ENCODE results near the gene RHBDL2. TPM values are rescaled to one million over a fixed set of nuclear protein-coding genes. Genes with fewer than 3 reads are reported as not detected.

The RHBDL2 gene
- total RNA-seq, 1 experiment from 2014 or later: not detected

- no peak for TF ChIP-seq CEBPB (IDR thresholded peaks at IDR 0.05; ENCODE audit: low read depth)
- TF ChIP-seq RAD21 (IDR thresholded peaks at IDR 0.05; ENCODE audit: low read depth): no peak
- no peak for TF ChIP-seq ELF1 (IDR thresholded peaks at IDR 0.05; ENCODE audit: borderline replicate concordance, low read depth)
- RAD21 ChIA-PET (ENCODE audit: low non-redundant PET in 1 of 2, low total read pairs in 2 of 2, uncharacterized antibody in 2 of 2, unreplicated experiment in 2 of 2): no interaction called here
- CTCF ChIA-PET: no interaction called here
- POLR2A ChIA-PET: no interaction called here
- no TSS peak for BruUV-seq (replicated peaks)
- Histone ChIP-seq H3K4me3 (replicated peaks in 1 of 2; ENCODE audit: low read depth in 1 of 2, low read length in 2 of 2) (no peak overlapping the region), H3K79me2 (ENCODE audit: insufficient read depth, low read length) (peaks cover 19% of the 10 kb centered on the region), H4K20me1 (ENCODE audit: insufficient read depth) (no peaks in the 10 kb centered on the region), H3K4me1 (ENCODE audit: control insufficient read depth in 1 of 2, insufficient read depth in 2 of 2, low read length in 2 of 2) (peaks cover 10 to 15% of the 10 kb centered on the region in 2 experiments; a peak in 3 of 4 replicates), H3K9me2 (ENCODE audit: insufficient read depth) (no peaks in the 10 kb centered on the region), H2AFZ (ENCODE audit: low read depth, low read length, poor library complexity, severe bottlenecking) (no peak overlapping the region), H3K4me2 (ENCODE audit: low read length) (no peak overlapping the region), H3K9me3 (ENCODE audit: control insufficient read depth in 1 of 2, insufficient read depth in 1 of 2, low read depth in 1 of 2, low read length in 2 of 2) (no peaks in the 10 kb centered on the region), H3K27me3 (ENCODE audit: insufficient read depth, low read length) (no peaks in the 10 kb centered on the region), H3K9ac (ENCODE audit: low read length) (no peak overlapping the region), H3K36me3 (ENCODE audit: control insufficient read depth in 1 of 2, insufficient read depth in 2 of 2, low read length in 2 of 2) (peaks cover 0 to 6% of the 10 kb centered on the region in 2 experiments; a peak in 1 of 4 replicates), H3K27ac (ENCODE audit: low read depth, low read length) (no peak overlapping the region)
- no peak for ATAC-seq
- no peak for DNase-seq (ENCODE audit: low read depth, low spot score)
- intact Hi-C loops (cut with micrococcal nuclease): loop anchor here (5.0 kb wide), 2 partner anchors 86 to 221 kb away; no protein-coding TSS in a partner anchor
Measured at GRCh38 chr1:38870996-38871395, 70.6 kb downstream of the RHBDL2 start.

GRCh38 chr1:38867208-38867607, 74.4 kb downstream of the RHBDL2 start:
- TF ChIP-seq SIN3A (IDR thresholded peaks at IDR 0.05; ENCODE audit: low read depth) (no peak), RAD21 (IDR thresholded peaks at IDR 0.05; ENCODE audit: low read depth) (no peak), ZNF274 (IDR thresholded peaks at IDR 0.05; ENCODE audit: low read depth, low read length) (no peak), FOSL1 (IDR thresholded peaks at IDR 0.05; ENCODE audit: low read depth) (no peak), EZH2phosphoT487 (IDR thresholded peaks at IDR 0.05; ENCODE audit: borderline replicate concordance) (no peak), TCF7L2 (IDR thresholded peaks at IDR 0.05; ENCODE audit: borderline replicate concordance, extremely low read depth, insufficient read depth, insufficient read length) (no peak), POLR2A (IDR thresholded peaks at IDR 0.05; ENCODE audit: borderline replicate concordance, extremely low read depth, insufficient read depth, insufficient read length) (no peak), REST (IDR thresholded peaks at IDR 0.05; ENCODE audit: low read depth) (no peak), CBX3 (IDR thresholded peaks at IDR 0.05; ENCODE audit: low read depth) (no peak), EGR1 (IDR thresholded peaks at IDR 0.05; ENCODE audit: low read depth) (no peak), ELF1 (IDR thresholded peaks at IDR 0.05; ENCODE audit: borderline replicate concordance, low read depth) (no peak), EZH2 (IDR thresholded peaks at IDR 0.05) (no peak)

More at GRCh38 chr1:38867208-38867607, 74.4 kb downstream of the RHBDL2 start:
- intact Hi-C loops (cut with micrococcal nuclease): no loop called here
- H3K36me3 ChIP-seq (ENCODE audit: control insufficient read depth in 1 of 2, insufficient read depth in 2 of 2, low read length in 2 of 2): peaks cover 0 to 14% of the 10 kb centered on the region in 2 experiments; a peak in 1 of 4 replicates
- no peak overlapping the region for H3K9ac ChIP-seq (ENCODE audit: low read length)
- ATAC-seq (no peak), DNase-seq (ENCODE audit: low read depth, low spot score) (no peak)
- H2AFZ ChIP-seq (ENCODE audit: low read depth, low read length, poor library complexity, severe bottlenecking): no peak overlapping the region
- no peak overlapping the region for H3K4me2 ChIP-seq (ENCODE audit: low read length)
- no peaks in the 10 kb centered on the region for H3K9me2 ChIP-seq (ENCODE audit: insufficient read depth)
- peaks cover 3 to 5% of the 10 kb centered on the region in 2 experiments; a peak in 2 of 4 replicates for H3K4me1 ChIP-seq (ENCODE audit: control insufficient read depth in 1 of 2, insufficient read depth in 2 of 2, low read length in 2 of 2)
- ChIA-PET CTCF (no interaction called here), POLR2A (no interaction called here), RAD21 (ENCODE audit: low non-redundant PET in 1 of 2, low total read pairs in 2 of 2, uncharacterized antibody in 2 of 2, unreplicated experiment in 2 of 2) (no interaction called here)
- H3K4me3 ChIP-seq (replicated peaks in 1 of 2; ENCODE audit: low read depth in 1 of 2, low read length in 2 of 2): no peak overlapping the region
- H3K79me2 ChIP-seq (ENCODE audit: insufficient read depth, low read length): peaks cover 14% of the 10 kb centered on the region
- no peaks in the 10 kb centered on the region for H3K9me3 ChIP-seq (ENCODE audit: control insufficient read depth in 1 of 2, insufficient read depth in 1 of 2, low read depth in 1 of 2, low read length in 2 of 2)
- H3K27me3 ChIP-seq (ENCODE audit: insufficient read depth, low read length): no peaks in the 10 kb centered on the region
- no peak overlapping the region for H3K27ac ChIP-seq (ENCODE audit: low read depth, low read length)
- no TSS peak for BruUV-seq (replicated peaks)
- no peaks in the 10 kb centered on the region for H4K20me1 ChIP-seq (ENCODE audit: insufficient read depth)
